Ascending aorta (tissue), 2 donors: ENCODE results near the gene ZBTB32. TPM values are rescaled to one million over a fixed set of nuclear protein-coding genes. Genes with fewer than 3 reads are reported as not detected.

Source experiments
- DNase-seq, 2 donors: peaks; one replicate each; pipeline ENCODE4 v3.0.0-alpha.2; 2019; ENCODE audit warnings: low spot score in 2 of 2
- H3K27ac ChIP-seq, 2 donors: fragments of 200-600 bp; sonication (generic); one replicate each; pipeline ENCODE4 v1.5.1; 2016 to 2017; ENCODE audit warnings: mild to moderate bottlenecking in 1 of 2
- H3K27me3 ChIP-seq: fragments of 200-600 bp; sonication (generic); one replicate; pipeline ENCODE4 v1.5.1; 2017
- H3K36me3 ChIP-seq, 2 donors: fragments of 200-600 bp; sonication (generic); one replicate each; pipeline ENCODE4 v1.5.1; 2016
- H3K4me1 ChIP-seq, 2 donors: fragments of 200-600 bp; sonication (generic); one replicate each; pipeline ENCODE4 v1.5.1; 2016 to 2017; ENCODE audit warnings: mild to moderate bottlenecking in 1 of 2
- H3K4me3 ChIP-seq, 2 donors: fragments of 200-600 bp; sonication (generic); one replicate each; pipeline ENCODE4 v1.5.1; 2016 to 2017; ENCODE audit warnings: mild to moderate bottlenecking in 1 of 2
- H3K9me3 ChIP-seq, 2 donors: fragments of 200-600 bp; sonication (generic); one replicate each; pipeline ENCODE4 v1.5.1; 2016
- intact Hi-C: fragments of 100-400 bp; cut with DNase I; formaldehyde crosslinking; loops from one replicate; pipeline ENCODE4 v1.15.1; 2023
- total RNA-seq: library from RNA; depleted of rRNA; stranded (reverse); fragments of >200 nt; gene quantifications from one replicate; pipeline ENCODE4 v1.1.0, GENCODE V29; 2016
- TF ChIP-seq, protein P1 (sequence below), 3 experiments: fragments of 200-600 bp in 2 of 3; fragments of 450-650 bp in 1 of 3; sonication (generic) in 2 of 3; IDR thresholded peaks; one replicate each; pipeline ENCODE4 v1.5.1; 2016 to 2019; ENCODE audit warnings: antibody characterized with exemption in 3 of 3, mild to moderate bottlenecking in 1 of 3, moderate library complexity in 1 of 3

Gene ZBTB32
- total RNA-seq, 1 donor from 2014 or later = not detected

GRCh38 chr19:35760711-35761349, 56.5 kb downstream of the ZBTB32 start:
- TF ChIP-seq, protein P1, sequence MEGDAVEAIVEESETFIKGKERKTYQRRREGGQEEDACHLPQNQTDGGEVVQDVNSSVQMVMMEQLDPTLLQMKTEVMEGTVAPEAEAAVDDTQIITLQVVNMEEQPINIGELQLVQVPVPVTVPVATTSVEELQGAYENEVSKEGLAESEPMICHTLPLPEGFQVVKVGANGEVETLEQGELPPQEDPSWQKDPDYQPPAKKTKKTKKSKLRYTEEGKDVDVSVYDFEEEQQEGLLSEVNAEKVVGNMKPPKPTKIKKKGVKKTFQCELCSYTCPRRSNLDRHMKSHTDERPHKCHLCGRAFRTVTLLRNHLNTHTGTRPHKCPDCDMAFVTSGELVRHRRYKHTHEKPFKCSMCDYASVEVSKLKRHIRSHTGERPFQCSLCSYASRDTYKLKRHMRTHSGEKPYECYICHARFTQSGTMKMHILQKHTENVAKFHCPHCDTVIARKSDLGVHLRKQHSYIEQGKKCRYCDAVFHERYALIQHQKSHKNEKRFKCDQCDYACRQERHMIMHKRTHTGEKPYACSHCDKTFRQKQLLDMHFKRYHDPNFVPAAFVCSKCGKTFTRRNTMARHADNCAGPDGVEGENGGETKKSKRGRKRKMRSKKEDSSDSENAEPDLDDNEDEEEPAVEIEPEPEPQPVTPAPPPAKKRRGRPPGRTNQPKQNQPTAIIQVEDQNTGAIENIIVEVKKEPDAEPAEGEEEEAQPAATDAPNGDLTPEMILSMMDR (IDR thresholded peaks at IDR 0.05) = no peak
- DNase-seq = no peak
- intact Hi-C loops = no loop called here
- H3K9me3 ChIP-seq = no peaks in the 10 kb centered on the region
- no peak overlapping the region for H3K4me3 ChIP-seq
- H3K27ac ChIP-seq = no peak overlapping the region
- peaks cover 28 to 34% of the 10 kb centered on the region in 2 donors for H3K36me3 ChIP-seq
- peaks cover 6 to 12% of the 10 kb centered on the region in 2 donors for H3K4me1 ChIP-seq
- no peaks in the 10 kb centered on the region for H3K27me3 ChIP-seq

GRCh38 chr19:35764432-35765315, 60.3 kb downstream of the ZBTB32 start:
- H3K4me3 ChIP-seq = no peak overlapping the region

More at GRCh38 chr19:35764432-35765315, 60.3 kb downstream of the ZBTB32 start:
- TF ChIP-seq, protein P1 (IDR thresholded peaks at IDR 0.05) = no peak
- Histone ChIP-seq H3K36me3 (peaks cover 32 to 34% of the 10 kb centered on the region in 2 donors), H3K4me1 (no peaks in the 10 kb centered on the region), H3K27ac (no peak overlapping the region), H3K9me3 (no peaks in the 10 kb centered on the region), H3K27me3 (no peaks in the 10 kb centered on the region)
- no peak for DNase-seq
- intact Hi-C loops = no loop called here

Other genes with a start within 250 kb of the ZBTB32 start
- not detected for gene KRTDAP, start 214.1 kb upstream of the ZBTB32 start, total RNA-seq
- gene DMKN, start 190.9 kb upstream of the ZBTB32 start, total RNA-seq = 1.7 TPM
- not detected for gene SBSN, start 176.2 kb upstream of the ZBTB32 start, total RNA-seq
- gene GAPDHS, start 171.1 kb upstream of the ZBTB32 start, total RNA-seq = not detected
- gene TMEM147, start 158.9 kb upstream of the ZBTB32 start, total RNA-seq = 99.7 TPM
- gene ATP4A, start 140.9 kb upstream of the ZBTB32 start, total RNA-seq = not detected
- not detected for gene PMIS2, start 118.4 kb upstream of the ZBTB32 start, total RNA-seq
- 1.9 TPM for gene HAUS5, start 91.8 kb upstream of the ZBTB32 start, total RNA-seq
- gene RBM42, start 75.5 kb upstream of the ZBTB32 start, total RNA-seq = 69.0 TPM
- 4.8 TPM for gene ETV2, start 62.8 kb upstream of the ZBTB32 start, total RNA-seq
- 301 TPM for gene COX6B1, start 56.2 kb upstream of the ZBTB32 start, total RNA-seq
- gene UPK1A, start 38.0 kb upstream of the ZBTB32 start, total RNA-seq = not detected
- 25.5 TPM for gene KMT2B, start 13.4 kb downstream of the ZBTB32 start, total RNA-seq
- not detected for gene IGFLR1, start 37.9 kb downstream of the ZBTB32 start, total RNA-seq
- not detected for gene U2AF1L4, start 40.9 kb downstream of the ZBTB32 start, total RNA-seq
- gene PSENEN, start 41.1 kb downstream of the ZBTB32 start, total RNA-seq = 110 TPM
- 29.9 TPM for gene LIN37, start 44.0 kb downstream of the ZBTB32 start, total RNA-seq
- gene HSPB6, start 52.5 kb downstream of the ZBTB32 start, total RNA-seq = 265 TPM
- 6.5 TPM for gene PROSER3, start 53.6 kb downstream of the ZBTB32 start, total RNA-seq
- gene ARHGAP33, start 71.0 kb downstream of the ZBTB32 start, total RNA-seq = 8.7 TPM
- not detected for gene PRODH2, start 108.3 kb downstream of the ZBTB32 start, total RNA-seq
- not detected for gene NPHS1, start 147.9 kb downstream of the ZBTB32 start, total RNA-seq
- gene KIRREL2, start 152.4 kb downstream of the ZBTB32 start, total RNA-seq = not detected
- 0.21 TPM for gene APLP1, start 164.0 kb downstream of the ZBTB32 start, total RNA-seq
- 3.7 TPM for gene NFKBID, start 196.0 kb downstream of the ZBTB32 start, total RNA-seq
- gene HCST, start 198.0 kb downstream of the ZBTB32 start, total RNA-seq = not detected
- 31.5 TPM for gene TYROBP, start 203.7 kb downstream of the ZBTB32 start, total RNA-seq
- 26.6 TPM for gene LRFN3, start 231.8 kb downstream of the ZBTB32 start, total RNA-seq